Measurements from ENCODE around the gene FBXW7. TPM values are rescaled to one million over a fixed set of nuclear protein-coding genes. Genes with fewer than 3 reads are reported as not detected.
"Not testable (repeated sequence)": the region's sequence is repeated elsewhere in the genome, so short reads cannot be mapped to it uniquely, and the experiment has no call there.

FBXW7 gene
- total RNA-seq, 1 experiment from 2014 or later = 27.1 TPM

GRCh38 chr4:152554742-152555141 is 18.9 kb upstream of the FBXW7 start:
- Histone ChIP-seq H3K23ac (ENCODE audit: insufficient read length, low read depth, low read length) (no peak overlapping the region), H2BK120ac (ENCODE audit: low read depth, low read length, poor library complexity, severe bottlenecking) (no peak overlapping the region), H3K23me2 (ENCODE audit: insufficient read length, low read depth, low read length, poor library complexity, severe bottlenecking) (no peaks in the 10 kb centered on the region), H3K18ac (ENCODE audit: insufficient read length, low read depth, low read length) (no peak overlapping the region), H3K79me2 (ENCODE audit: insufficient read depth, low read length) (no peaks in the 10 kb centered on the region), H2AFZ (ENCODE audit: low read length) (no peak overlapping the region), H3K4me1 (ENCODE audit: insufficient read depth, low read length) (no peaks in the 10 kb centered on the region), H4K8ac (replicated peaks; ENCODE audit: insufficient read length, low read depth, low read length) (no peak overlapping the region), H3K9ac (ENCODE audit: extremely low read depth, insufficient read length, low read length) (no peak overlapping the region), H4K5ac (ENCODE audit: insufficient read length, low read depth, low read length) (no peak overlapping the region), H3K27ac (ENCODE audit: insufficient read length, low read depth, low read length) (no peak overlapping the region), H2BK20ac (ENCODE audit: low read depth, low read length, poor library complexity, severe bottlenecking) (no peak overlapping the region), H2BK12ac (ENCODE audit: insufficient read length, low read depth, low read length) (no peak overlapping the region), H3K14ac (ENCODE audit: insufficient read depth, low read length) (no peak overlapping the region), H4K20me1 (ENCODE audit: control insufficient read depth, insufficient read depth, insufficient read length) (no peaks in the 10 kb centered on the region), H3K56ac (ENCODE audit: insufficient read length, low read depth, low read length) (no peak overlapping the region), H3K4ac (ENCODE audit: low read depth, low read length) (no peak overlapping the region), H4K91ac (ENCODE audit: insufficient read length, low read depth, low read length) (no peak overlapping the region), H2BK15ac (ENCODE audit: low read depth, low read length) (no peak overlapping the region), H3K79me1 (ENCODE audit: insufficient read depth, low read depth, low read length, poor library complexity, severe bottlenecking) (no peaks in the 10 kb centered on the region), H3K27me3 (ENCODE audit: insufficient read depth, low read length) (no peaks in the 10 kb centered on the region), H3T11ph (ENCODE audit: low read length) (no peak overlapping the region), H2BK5ac (ENCODE audit: insufficient read length, low read length) (no peak overlapping the region), H2AK5ac (ENCODE audit: insufficient read length, low read length) (no peak overlapping the region), H3K4me2 (ENCODE audit: insufficient read depth, insufficient read length, low read length) (no peak overlapping the region), H3K9me3 (ENCODE audit: control insufficient read depth, low read depth, low read length) (no peaks in the 10 kb centered on the region)
- no peak for DNase-seq
- Mint-ChIP-seq H3K27ac (no peak overlapping the region), H3K36me3 (ENCODE audit: insufficient read depth in 1 of 3, low read depth in 3 of 3) (no peaks in the 10 kb centered on the region), H3K4me3 (no peak overlapping the region), H3K9me3 (no peaks in the 10 kb centered on the region), H3K27me3 (ENCODE audit: low read depth) (no peaks in the 10 kb centered on the region), H3K4me1 (no peaks in the 10 kb centered on the region)
- no CpG with 5 or more reads among the region's 2 CpGs for WGBS (ENCODE audit: extremely low coverage, insufficient read length, low lambda C conversion rate)
- TF ChIP-seq CTCF (conservative IDR thresholded peaks at IDR 0.05) = no peak

GRCh38 chr4:152550687-152551086 is 14.8 kb upstream of the FBXW7 start:
- no CpG with 5 or more reads among the region's 2 CpGs for WGBS (ENCODE audit: extremely low coverage, insufficient read length, low lambda C conversion rate)
- H3K27ac Mint-ChIP-seq; H3K79me1 ChIP-seq (ENCODE audit: insufficient read depth, low read depth, low read length, poor library complexity, severe bottlenecking); H3K9ac ChIP-seq (ENCODE audit: extremely low read depth, insufficient read length, low read length); H3K4ac ChIP-seq (ENCODE audit: low read depth, low read length); H2BK15ac ChIP-seq (ENCODE audit: low read depth, low read length); H3K9me3 Mint-ChIP-seq; H3K79me2 ChIP-seq (ENCODE audit: insufficient read depth, low read length); H3K23ac ChIP-seq (ENCODE audit: insufficient read length, low read depth, low read length); H3K27me3 Mint-ChIP-seq (ENCODE audit: low read depth); H3K56ac ChIP-seq (ENCODE audit: insufficient read length, low read depth, low read length); H2BK20ac ChIP-seq (ENCODE audit: low read depth, low read length, poor library complexity, severe bottlenecking); H3K4me2 ChIP-seq (ENCODE audit: insufficient read depth, insufficient read length, low read length); DNase-seq; H2AK5ac ChIP-seq (ENCODE audit: insufficient read length, low read length); H4K8ac ChIP-seq (replicated peaks; ENCODE audit: insufficient read length, low read depth, low read length); H2BK12ac ChIP-seq (ENCODE audit: insufficient read length, low read depth, low read length); H3K27ac ChIP-seq (ENCODE audit: insufficient read length, low read depth, low read length); H3K14ac ChIP-seq (ENCODE audit: insufficient read depth, low read length); H3K27me3 ChIP-seq (ENCODE audit: insufficient read depth, low read length); H3K4me1 Mint-ChIP-seq; H2BK5ac ChIP-seq (ENCODE audit: insufficient read length, low read length); H2BK120ac ChIP-seq (ENCODE audit: low read depth, low read length, poor library complexity, severe bottlenecking); H3K36me3 Mint-ChIP-seq (ENCODE audit: insufficient read depth in 1 of 3, low read depth in 3 of 3); H4K5ac ChIP-seq (ENCODE audit: insufficient read length, low read depth, low read length); H3K23me2 ChIP-seq (ENCODE audit: insufficient read length, low read depth, low read length, poor library complexity, severe bottlenecking); H3K9me3 ChIP-seq (ENCODE audit: control insufficient read depth, low read depth, low read length); H3T11ph ChIP-seq (ENCODE audit: low read length); H4K20me1 ChIP-seq (ENCODE audit: control insufficient read depth, insufficient read depth, insufficient read length); H3K4me3 Mint-ChIP-seq; H3K4me1 ChIP-seq (ENCODE audit: insufficient read depth, low read length); H2AFZ ChIP-seq (ENCODE audit: low read length); H3K18ac ChIP-seq (ENCODE audit: insufficient read length, low read depth, low read length); H4K91ac ChIP-seq (ENCODE audit: insufficient read length, low read depth, low read length): not testable (repeated sequence)
